OCI-LY3 (cell line): ENCODE results near the gene ELFN2.

ENCODE experiments used
- EZH2phosphoT487 ChIP-seq: fragments of 200-600 bp; shearing (Covaris generic); IDR thresholded peaks from 2 replicates; pipeline ENCODE4 v1.6.1; 2018; ENCODE audit warnings: antibody characterized with exemption, mixed run types, low read depth
- TF ChIP-seq, protein P1 (sequence below): fragments of 200-600, 300-600 bp; sonication (generic); IDR thresholded peaks from 2 replicates; pipeline ENCODE4 v1.5.1; 2014; ENCODE audit warnings: antibody characterized with exemption, low read length, low read depth

DNA sequence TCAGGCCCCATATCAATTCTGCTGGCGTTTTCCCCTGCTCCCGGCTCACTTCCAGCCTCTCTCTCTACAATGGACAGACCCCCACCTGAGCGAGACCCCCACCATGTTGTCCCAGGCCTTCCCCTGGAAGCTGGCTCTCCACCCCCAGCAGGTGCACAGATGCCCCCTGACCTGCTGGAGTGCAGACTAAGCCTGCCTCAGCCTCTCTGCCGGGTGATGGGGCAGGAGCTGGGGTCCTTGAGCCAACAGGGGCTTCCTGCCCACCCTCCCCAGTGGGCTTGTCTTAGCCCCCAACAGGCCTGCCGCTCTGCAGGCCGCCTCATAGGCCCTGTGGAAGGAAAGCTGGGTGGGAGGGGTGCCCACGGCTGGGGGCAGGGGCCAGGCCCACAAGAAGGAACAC, 10.0 kb downstream of the ELFN2 start:
- TF ChIP-seq, protein P1, sequence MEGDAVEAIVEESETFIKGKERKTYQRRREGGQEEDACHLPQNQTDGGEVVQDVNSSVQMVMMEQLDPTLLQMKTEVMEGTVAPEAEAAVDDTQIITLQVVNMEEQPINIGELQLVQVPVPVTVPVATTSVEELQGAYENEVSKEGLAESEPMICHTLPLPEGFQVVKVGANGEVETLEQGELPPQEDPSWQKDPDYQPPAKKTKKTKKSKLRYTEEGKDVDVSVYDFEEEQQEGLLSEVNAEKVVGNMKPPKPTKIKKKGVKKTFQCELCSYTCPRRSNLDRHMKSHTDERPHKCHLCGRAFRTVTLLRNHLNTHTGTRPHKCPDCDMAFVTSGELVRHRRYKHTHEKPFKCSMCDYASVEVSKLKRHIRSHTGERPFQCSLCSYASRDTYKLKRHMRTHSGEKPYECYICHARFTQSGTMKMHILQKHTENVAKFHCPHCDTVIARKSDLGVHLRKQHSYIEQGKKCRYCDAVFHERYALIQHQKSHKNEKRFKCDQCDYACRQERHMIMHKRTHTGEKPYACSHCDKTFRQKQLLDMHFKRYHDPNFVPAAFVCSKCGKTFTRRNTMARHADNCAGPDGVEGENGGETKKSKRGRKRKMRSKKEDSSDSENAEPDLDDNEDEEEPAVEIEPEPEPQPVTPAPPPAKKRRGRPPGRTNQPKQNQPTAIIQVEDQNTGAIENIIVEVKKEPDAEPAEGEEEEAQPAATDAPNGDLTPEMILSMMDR: no peak
- no peak for TF ChIP-seq EZH2phosphoT487
